HG03095 (cell line): ENCODE results near the gene HOXA3.

Experiments
- ATAC-seq: cut with Tn5 transposase; IDR thresholded peaks from one replicate; pipeline ENCODE4 v1.9.1; 2021; ENCODE audit warnings: moderate library complexity; ENCODE audit not compliant: unreplicated experiment

The HOXA3 gene

DNA sequence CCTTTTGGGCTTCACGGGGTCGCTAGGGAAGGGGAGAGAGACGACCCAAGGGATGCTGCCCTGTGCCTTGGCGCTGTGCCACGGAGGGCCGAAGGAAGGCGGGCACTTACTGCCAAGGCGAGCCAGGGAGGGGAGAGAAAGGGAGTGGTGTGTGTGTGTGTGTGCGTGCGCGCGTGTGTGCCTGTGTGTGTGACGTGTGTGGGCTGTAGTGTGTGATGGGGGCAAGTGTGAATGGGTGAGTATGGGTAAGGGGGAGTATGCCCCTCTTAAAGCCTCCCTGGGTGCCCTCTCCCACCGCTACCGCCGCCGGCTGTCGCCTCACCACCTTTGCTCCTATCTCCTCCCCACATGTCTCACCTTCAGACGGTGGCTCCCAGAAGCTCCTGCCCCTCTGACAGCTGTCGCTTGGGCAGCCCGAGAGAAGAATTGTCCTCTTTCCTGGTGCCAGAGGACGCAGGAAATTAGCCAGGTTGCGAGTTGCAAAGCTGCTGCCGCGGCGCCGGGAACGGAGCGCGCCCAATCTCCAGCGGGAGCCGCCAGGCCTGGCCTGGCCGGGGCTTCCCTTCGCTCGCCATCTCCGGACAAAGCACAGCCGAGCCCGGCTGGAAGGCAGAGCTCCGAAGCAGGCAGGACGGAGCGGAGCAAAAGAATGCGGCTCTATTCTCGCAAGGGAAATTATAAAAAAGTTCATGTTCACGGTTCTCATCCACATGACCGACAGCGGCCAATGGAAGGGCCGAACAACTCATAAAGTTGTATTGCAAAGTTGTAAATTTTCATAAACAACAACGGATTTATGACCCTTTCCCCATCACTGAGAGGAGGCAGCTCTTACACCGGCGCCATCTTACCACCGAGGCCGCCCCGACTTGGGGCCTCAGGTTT, at the start of gene HOXA3:
HOXA3 (minus strand) TSS at position 653 of the 885 bp plus-strand sequence. CDS start 41,943 bp downstream, outside the sequence.
- ATAC-seq, result no peak

DNA sequence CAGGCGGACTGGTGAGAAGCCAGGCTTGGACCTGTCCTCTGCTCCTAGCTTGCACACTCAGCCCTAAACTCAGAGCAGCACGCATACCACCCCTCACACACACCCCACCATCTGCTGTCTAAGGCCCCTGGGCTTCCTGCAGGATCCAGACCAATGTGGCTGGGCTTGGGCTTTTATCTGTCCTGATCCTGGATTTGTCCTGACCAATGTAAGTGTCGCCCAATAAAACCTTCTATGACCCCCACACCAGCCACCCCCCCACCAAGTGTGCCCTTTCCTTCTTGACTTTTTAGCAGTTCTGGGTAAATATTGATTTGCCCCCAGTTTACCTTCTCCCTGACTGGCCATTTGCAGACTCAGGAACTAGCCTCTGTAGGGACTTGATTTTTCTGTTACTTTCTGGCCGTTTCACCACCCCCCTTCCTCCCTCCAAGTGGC, 49.2 kb upstream of the HOXA3 start:
- no peak for ATAC-seq

DNA sequence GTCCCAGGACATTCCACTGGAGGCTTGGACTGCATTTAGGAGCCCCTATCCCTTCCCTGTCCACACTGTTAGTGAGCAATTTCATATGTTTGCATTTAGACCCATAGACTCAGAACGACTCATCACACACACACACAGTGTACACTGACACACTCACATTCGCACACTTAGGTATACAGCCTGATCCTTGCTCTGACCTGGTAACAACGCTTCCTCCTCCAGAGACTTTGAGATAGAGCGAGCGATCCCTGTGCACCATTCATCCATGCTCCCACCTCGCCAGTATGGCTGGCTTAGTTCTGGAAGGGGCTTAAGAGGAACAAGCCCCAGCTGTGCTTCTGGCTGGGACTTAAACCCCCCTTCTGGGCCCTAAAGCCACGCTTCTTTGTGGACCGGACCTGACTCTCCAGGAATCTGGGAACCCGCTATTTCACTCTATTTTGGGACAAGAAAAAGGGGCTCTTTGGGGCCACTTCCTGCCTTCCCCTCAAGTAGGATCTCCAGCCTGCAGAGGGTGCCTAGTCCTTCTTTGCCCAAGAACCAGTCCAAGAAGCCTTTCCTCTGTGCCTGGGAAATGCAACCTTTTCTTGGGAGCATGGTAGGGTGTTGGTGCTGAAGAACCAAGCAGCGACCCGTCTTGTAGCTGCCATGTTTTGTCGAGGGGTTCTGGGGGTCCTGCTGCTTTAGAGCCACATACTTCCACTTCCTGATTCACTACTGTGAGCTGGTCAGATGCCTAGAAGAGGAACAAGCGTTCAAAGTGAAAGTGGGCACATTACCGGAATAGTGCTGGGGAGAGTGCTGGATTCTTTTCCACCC, 48.6 kb upstream of the HOXA3 start:
- ATAC-seq, result no peak

DNA sequence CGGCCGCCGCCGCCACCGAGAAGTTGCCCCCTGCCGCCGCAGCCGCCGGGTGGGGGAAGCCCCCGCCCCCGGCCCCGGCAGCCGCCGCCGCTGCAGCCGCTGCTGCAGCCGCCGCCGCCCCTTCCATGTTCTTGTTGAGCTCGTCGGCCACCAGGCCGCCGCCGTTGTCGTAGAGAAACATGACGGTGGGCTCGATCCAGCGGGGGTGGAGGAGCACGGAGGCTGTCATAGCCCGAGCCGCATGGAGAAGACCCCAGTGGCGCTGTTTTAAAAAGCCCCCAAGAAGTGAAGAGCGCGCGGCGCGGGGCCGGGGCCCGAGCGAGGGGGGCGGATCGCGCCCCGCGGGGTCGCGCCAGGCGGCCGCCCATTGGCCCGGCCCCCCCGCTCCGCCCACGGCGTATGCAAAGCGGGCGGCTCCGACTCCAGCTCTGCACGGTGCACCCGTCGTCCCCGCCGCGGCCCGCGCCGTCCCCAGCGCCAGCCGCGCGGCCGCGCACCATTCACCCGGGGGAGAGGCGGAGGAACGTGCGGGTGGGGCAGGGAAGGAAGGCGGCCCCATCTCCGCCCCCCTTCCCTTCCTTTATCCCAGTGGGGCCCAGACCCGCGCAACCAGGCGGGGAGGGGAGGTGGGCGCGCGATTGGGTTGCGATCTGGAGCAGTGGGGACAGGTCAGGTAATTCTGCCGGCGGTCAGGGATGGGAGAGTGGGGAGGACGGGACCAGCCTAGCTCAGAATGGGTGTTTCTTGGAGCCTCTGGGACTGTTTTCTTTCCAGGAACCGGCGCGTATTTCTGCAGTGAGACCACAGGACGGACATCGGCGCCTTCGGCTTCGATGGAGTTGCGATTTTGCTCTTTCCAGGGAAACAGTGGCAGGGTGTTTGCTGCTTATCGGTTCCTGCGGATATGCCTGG, 47.7 kb upstream of the HOXA3 start, which contains the start of gene HOXA13:
HOXA13 (minus strand) TSS at position 243 of the 912 bp plus-strand sequence; CDS start at position 229, 14 bp downstream.
- ATAC-seq, result no peak

DNA sequence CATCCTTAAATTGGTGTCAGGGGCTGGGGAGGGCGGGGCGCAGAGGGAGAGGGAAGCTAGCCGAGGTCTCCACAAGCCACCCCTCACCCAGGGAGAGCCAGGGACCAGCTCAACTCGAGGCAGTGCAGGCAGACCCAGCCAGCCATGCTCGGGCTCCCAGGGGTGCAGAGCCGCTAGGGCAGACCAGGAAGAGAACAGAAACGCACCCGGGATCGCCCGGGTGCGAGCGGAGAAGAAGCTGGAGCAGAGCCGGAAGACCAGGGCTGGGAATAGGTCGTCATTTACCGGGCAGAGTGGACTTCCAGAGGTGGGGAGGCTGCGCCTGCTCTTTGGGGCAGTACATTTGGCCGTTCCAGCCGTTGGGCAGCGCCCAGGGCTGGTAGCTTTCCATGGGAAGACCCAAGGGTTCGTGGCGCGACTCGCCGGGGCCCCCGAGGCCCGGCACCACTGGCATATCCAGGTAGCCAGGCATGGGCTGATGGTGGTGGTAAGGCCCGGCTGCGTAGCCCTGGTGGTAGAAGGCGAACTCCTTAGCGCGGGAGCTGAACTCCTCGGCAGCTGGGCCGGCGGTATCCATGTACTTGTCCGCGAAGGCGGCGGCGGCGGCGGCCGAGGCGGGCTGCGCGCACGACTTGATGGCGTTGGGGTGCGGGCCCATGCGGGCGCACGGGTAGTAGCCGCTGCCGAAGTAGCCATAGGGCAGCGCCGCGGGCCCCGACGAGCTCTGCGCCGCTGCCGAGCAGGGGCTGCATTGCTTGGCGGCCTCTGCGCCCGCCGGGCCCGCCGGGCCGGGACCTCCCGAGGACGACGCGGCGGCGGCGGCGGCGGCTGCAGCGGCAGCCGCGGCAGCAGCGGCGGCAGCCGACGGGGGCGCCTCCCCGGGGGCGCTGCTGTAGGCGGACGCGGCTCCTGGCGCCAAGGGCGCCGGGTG, 46.8 kb upstream of the HOXA3 start:
- no peak for ATAC-seq

DNA sequence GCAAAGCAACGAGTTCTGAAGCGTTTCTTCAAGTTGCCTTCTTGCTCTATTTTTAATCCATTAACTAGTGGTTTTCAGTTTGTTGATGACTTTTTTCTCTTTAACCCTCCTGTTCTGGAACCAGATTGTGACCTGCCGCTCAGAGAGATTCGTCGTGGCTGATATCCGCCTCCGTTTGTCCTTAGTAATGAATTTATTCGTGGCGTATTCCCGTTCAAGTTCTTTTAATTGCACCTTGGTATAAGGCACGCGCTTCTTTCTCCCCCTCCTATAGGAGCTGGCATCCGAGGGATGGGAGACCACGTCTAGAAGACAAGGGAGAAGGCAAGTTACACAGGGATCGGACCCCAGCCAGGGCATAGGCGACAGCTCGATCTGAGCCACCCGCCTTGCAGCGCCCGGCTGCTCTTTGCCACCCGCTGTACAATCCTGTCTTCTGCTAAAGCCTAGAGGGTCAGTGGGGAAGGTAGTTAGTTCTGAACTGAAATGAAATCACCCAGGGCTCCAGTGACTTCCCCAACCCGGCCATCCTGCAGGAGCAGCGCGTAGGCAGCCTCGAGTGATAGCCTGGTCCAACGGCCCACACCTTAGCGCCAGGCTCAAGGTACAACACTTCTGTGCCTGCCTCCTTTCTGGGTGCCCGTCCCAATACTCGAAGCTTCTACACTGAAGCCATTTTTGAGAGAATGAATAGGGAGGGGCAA, 45.9 kb upstream of the HOXA3 start:
- no peak for ATAC-seq

DNA sequence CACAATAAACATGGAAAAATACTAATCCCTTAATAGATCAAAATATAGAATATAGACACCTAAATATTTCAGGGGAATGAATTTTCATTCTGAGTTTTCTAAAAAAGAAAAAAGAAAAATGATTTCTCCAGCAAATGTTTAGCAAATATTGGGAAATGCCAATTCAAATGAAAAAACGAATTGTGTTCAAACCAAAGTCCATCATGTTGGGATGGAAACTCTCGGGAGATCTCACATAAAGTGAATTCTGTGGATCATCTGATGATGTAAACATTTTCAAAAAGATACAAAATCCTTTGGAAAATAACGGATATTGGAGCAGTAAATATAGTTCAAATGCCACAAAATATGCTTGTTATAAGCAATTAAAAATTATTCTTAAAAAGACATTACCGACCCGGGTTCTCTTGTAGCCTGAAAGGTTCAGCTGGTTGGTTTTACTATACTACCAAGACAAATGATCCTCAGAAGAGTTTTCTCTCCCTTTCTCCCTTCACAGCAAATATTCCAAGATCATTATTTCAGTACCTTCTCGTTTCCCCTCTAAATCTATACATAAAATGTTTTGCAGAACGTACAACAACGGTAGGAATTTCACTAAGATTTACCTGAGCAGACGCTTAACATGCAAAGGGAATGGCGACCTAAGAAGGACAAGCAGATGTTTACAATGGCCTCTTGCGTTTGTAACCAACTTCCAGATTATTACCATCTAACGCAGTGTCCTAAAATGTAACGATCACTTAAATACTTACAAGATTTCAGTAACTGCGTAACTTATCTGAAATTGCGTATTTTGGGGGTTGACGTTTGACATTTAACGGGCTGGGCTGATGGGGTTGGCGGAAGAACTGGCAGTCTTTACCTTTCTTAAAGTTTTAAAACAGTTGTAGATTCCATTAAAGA, 45.0 kb upstream of the HOXA3 start:
- ATAC-seq, result no peak

DNA sequence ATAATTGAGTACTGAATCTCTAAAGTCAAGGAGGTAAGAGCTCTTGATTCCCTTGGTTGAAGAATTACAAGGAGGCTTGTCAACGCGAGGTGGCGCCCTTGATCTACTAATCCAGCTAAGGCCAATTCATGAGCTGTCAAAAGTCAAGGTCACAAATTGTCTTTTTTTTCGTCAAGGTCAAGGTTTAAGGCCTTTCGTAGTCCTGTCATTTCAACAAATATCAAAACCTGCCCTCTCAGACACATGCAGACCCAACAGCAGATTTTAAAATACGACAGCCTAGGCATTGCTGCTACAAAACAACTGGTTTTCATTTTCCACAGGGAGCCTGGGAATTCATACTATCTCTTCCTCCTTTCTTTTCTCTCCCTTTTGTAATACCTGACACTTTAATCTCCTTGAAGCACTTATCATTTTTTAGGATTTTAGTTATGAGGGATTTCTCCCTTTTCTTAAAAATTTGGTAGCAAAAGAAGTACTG, 43.9 kb upstream of the HOXA3 start:
- ATAC-seq, result no peak

DNA sequence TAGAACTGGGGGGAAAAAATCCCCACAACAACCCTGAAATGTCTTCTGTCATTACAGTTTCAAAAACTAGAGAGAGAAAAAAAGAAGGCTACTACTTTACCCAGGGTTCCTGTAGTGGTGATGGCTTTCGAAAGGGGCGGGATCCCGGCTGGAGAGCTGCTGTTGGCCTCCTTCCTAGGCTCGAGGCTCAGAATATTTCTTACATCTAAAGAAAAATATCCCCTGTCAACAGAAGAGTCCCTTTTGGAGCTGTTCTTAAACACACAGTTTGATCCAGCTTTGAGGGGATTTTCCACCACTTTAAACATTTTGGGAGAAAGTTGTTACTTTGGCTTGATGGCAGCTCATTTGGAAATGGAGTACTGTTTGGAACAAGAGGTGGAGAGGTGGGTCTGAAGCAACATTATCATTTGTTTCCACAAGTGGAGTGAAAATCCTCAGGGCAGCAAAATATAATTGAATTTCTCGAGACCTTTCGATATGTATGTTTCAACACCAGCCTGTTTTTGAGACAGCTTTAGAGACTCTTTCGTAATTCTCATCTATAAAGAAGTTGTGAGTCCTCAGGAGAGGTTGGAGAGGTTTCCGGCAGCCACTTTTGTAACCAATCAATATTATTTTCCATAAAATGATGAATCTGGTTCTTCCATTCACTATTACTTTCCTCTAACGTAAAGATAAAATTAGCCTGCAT, 42.5 kb upstream of the HOXA3 start:
- no peak for ATAC-seq

DNA sequence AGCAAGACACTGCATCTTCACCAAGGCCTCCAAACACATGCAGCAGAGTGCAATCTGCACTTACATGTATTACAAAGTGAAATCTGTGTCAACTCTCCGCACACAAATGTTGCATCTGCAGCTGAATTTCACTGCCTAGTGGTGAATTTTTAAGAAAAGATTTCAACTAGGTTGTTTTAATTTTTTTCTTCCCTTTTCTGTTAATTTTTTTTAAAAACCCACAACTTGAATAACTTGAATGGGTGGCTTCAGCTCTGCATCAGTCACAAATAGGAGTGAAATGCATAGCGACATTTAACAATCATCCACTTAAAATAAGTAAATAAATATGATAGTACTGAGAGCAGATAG, 41.6 kb upstream of the HOXA3 start:
- no peak for ATAC-seq

DNA sequence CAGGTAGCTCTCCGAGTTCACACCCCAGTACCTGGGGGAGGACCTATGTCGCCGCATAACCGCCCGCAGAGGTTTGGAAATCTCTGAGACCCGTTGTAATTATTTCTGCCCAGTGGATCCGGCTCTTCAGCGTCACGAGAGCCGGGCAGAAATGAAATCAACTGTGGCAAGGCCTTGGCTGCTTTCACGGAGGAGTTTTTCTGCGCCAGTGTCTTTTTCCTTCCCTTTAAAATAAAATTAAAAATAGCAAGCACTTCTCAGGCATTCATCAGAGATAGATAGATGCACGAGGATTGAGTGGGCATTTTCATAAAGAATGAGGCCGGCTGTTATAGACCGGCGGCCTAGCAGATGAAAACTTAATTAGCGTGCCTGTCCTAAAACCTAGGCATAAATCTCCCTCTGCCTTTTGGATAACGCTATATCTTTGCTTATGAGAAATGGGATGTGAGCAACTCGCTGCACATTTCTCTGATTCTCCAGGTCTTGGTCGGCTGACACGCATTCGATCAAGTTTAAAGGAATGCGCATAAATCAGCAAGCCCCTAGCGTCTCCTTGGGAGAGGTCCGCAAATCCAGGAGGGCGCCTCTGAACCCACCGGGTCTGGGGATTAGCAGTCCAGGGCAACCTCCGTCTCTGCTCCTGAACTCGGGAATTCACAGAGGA, 41.1 kb upstream of the HOXA3 start:
- ATAC-seq, result no peak

DNA sequence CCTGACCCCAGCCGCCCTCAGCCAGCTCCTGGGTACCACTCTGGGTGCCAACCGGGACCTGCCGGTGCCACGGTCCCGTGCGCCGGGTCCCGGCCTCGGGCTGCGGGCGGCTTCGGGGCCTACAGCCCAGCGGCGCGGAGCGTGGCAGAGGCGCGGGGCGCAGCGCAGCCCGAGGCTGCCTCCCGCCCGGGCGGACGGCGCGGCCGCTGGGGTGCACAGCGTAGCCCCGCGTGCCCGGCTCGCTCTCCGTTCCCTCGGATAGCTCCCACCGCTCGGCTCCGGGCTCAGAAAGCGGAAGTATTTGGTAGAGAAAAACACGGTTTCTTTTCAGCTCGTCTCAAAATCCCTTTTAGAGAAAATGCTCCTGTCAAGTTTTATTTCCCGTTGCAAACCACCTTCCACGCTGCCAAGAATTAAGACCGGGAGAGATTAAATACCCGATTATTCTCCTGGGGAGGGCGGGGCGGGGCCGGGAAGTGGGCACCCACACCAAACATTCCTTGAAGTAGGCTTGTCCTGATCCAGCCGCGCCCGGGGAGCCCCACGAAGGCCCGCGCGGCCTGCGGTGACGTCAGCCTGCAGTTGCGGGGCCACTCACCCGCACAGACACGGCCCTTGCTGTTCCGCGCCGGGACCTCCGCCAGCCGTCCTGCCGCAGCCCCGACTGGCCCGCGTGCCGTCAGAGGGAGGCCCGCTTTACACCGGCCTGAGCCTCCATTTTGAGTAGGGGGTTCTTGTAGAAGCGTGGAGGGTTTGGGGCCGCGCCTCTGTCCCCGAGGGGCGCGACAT, 40.4 kb upstream of the HOXA3 start:
- no peak for ATAC-seq

DNA sequence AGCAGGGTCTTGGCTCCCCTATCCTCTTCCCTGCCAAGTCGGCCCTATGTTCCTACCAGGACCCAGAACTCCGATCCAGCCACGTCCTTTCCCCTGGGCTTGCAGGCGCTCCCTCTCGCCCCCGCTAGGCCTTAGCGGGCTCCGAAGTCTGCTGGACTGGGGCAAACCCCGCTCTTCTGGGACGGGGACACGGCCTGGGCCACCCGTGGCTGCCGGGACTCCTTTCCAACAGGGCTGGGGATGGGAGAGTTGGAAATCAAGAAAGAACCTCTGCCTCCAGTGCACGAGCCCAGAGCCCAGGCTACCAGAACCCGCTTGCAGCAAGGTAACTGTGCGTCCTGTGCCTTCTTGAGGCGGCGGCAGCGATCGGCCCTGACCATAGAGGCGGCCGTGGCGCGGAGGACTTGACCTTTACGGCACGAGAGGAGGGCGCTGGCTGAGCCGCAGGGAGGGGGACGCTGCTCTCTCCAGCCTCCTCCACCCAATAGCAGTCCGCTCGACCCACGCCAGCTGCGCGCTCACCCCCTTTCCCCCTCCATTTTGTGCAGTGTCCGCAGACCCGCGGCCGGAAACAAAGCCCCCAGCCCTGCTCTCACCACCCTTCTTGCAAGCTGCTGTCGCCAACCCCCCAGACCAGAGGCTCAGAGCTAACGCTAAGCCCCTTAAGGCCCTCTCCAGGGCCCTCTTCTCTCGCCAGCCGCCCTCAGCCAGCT, 39.6 kb upstream of the HOXA3 start:
- ATAC-seq, result no peak

DNA sequence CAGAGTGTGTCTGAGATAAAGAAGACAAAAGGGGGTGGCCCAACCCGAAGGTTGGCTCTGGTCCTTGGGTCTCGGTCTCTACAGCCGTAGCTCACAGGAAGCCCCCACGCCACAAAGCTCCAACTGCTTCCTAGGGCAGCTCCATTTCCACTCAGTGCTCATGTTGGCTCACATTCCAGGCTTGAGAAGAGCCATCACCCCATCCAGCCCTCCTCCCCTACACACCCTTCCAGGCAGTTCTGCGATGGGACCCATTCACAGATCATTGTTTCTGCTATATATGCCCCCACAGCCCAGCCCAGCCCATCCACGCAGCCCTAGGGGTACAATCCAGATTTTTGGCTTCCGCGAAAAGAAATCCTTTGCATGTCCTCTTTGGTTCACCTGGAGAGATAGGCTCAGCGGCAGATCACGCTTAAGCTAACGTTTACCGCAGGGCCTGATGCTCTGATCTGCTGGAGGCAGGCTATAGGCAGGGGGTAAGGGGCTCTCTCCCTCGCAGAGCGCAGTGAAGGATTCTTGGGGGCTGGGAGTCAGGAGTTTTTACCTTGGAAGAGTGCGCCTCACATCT, 38.9 kb upstream of the HOXA3 start:
- no peak for ATAC-seq
